CD4-positive, alpha-beta T cell (primary cell): Measurements from ENCODE around the gene CD58. TPM values are rescaled to one million over a fixed set of nuclear protein-coding genes. Genes with fewer than 3 reads are reported as not detected.

Experiments
- ATAC-seq: fragments of 200-7000 bp; cut with Tn5 transposase; one replicate; pipeline ENCODE4 v1.10.0; 2022; ENCODE audit warnings: mild to moderate bottlenecking; ENCODE audit not compliant: poor library complexity
- CTCF ChIA-PET: fragments of 350-600 bp; sonication (Branson Sonifier 250); formaldehyde crosslinking; loops from one replicate; lab custom pipeline; 2021; ENCODE audit warnings: antibody characterized with exemption, inconsistent platforms; lab: Charles Lee
- POLR2A ChIA-PET: fragments of 350-600 bp; sonication (Branson Sonifier 250); formaldehyde crosslinking; loops from one replicate; lab custom pipeline; 2021; ENCODE audit warnings: antibody characterized with exemption, inconsistent platforms; lab: Charles Lee
- DNase-seq, 14 experiments: peaks; one replicate each; pipeline ENCODE4 v3.0.0-alpha.2; 2013 to 2020; ENCODE audit warnings: mixed read lengths in 2 of 14
- H3K27ac ChIP-seq, 2 donors: one replicate each; pipeline versions ENCODE4 v1.5.1 to v1.7.0; 2013; ENCODE audit warnings: low read length in 2 of 2, low read depth in 1 of 2, mild to moderate bottlenecking in 1 of 2
- H3K27me3 ChIP-seq, 2 experiments: 1 replicate in 1 of 2; 2 replicates in 1 of 2; pipeline versions ENCODE4 v1.6.1 to v1.7.0; 2013; ENCODE audit warnings: low read length in 2 of 2, control low read depth in 1 of 2, mild to moderate bottlenecking in 1 of 2, moderate library complexity in 1 of 2; ENCODE audit not compliant: insufficient read depth in 2 of 2, control insufficient read depth in 1 of 2
- H3K36me3 ChIP-seq: one replicate; pipeline ENCODE4 v1.6.1; 2013; ENCODE audit warnings: low read length, control low read depth; ENCODE audit not compliant: insufficient read depth
- H3K4me1 ChIP-seq: one replicate; pipeline ENCODE4 v1.6.1; 2013; ENCODE audit warnings: low read length, control low read depth; ENCODE audit not compliant: insufficient read depth
- H3K4me3 ChIP-seq: one replicate; pipeline ENCODE4 v1.5.1; 2013; ENCODE audit warnings: mild to moderate bottlenecking, low read length, moderate library complexity
- H3K9me3 ChIP-seq, 2 experiments: 1 replicate in 1 of 2; 2 replicates in 1 of 2; pipeline versions ENCODE4 v1.6.1 to v1.7.0; 2013; ENCODE audit warnings: low read length in 2 of 2, mild to moderate bottlenecking in 2 of 2, control low read depth in 1 of 2, moderate library complexity in 1 of 2; ENCODE audit not compliant: control insufficient read depth in 1 of 2, insufficient read depth in 1 of 2
- H3K27ac Mint-ChIP-seq: one replicate; pipeline ENCODE4 v1.8.0; 2020; ENCODE audit warnings: mixed read lengths
- H3K27me3 Mint-ChIP-seq: one replicate; pipeline ENCODE4 v1.8.0; 2021; ENCODE audit warnings: mixed read lengths
- H3K36me3 Mint-ChIP-seq: one replicate; pipeline ENCODE4 v1.8.0; 2021; ENCODE audit warnings: low read depth, mixed read lengths
- H3K4me1 Mint-ChIP-seq: one replicate; pipeline ENCODE4 v1.8.0; 2021; ENCODE audit warnings: low read depth, mixed read lengths
- H3K4me3 Mint-ChIP-seq: one replicate; pipeline ENCODE4 v1.8.0; 2020; ENCODE audit warnings: mild to moderate bottlenecking, mixed read lengths
- H3K9me3 Mint-ChIP-seq: one replicate; pipeline ENCODE4 v1.8.0; 2020; ENCODE audit warnings: mixed read lengths
- CTCF ChIP-seq: fragments of 200-600 bp; IDR thresholded peaks from one replicate; pipeline ENCODE4 v1.8.0; 2022; ENCODE audit warnings: antibody characterized with exemption, mild to moderate bottlenecking
- intact Hi-C, 2 experiments: fragments of 100-400 bp; cut with DNase I in 1 of 2; cut with micrococcal nuclease in 1 of 2; formaldehyde crosslinking; loops; one replicate each; pipeline versions ENCODE4 v1.15.1 to v1.9.0; 2023 to 2025; cut with DNase I, micrococcal nuclease
- total RNA-seq, 174 experiments: library from RNA in 2 of 174; stranded (reverse) in 2 of 174; gene quantifications; one replicate each; pipeline ENCODE4 v1.2.3 and lab custom pipeline; 2021 to 2026

CD58 gene
- total RNA-seq, 2 experiments from 2014 or later, result 4.2 to 5.7 TPM

DNA sequence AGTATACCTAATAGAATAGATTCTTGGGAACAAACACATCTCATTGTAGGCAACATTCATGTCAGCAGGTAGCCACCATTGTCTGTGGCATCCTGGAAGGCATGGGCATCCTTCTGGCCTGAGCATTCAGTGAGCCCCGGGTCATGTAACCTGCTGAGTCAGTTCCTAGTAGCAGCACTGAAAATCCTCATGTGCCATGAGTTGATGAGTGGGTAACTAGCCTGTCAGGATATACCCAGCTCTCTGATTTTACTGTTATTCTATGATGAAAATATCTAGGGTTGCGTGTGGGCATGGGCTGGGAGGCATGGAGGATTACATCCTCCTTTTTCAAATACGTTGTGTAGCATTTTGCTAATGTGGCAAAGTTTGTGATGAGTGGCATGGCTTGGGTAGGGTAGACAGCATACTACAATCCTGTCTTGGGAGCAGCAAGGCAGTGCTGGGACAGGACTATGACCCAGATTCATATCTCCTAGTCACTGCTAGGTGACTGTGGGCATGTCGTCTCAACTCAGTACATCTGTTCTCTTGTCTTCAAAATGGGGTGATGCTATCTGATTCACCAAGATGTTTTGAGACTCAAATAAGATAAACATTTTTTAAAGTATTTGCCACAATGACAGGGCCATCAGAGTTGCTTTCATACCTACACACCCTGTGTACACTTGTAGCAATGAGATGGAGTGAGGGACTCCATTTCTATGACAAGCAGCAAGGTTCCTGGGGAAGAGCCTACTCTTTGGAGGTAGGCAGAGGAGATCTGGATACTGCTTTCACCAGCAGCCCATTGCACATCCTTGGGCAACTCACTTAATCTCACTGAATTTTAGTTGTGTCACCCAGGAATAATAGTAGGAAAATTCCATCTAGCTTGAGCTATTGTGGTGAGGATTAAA, 62.5 kb downstream of the CD58 start:
- H3K4me3 Mint-ChIP-seq, result no peak overlapping the region
- H3K9me3 Mint-ChIP-seq, result no peaks in the 10 kb centered on the region
- intact Hi-C loops, result loop anchor here in 1 of 2 experiments (5.0 kb wide), 1 partner anchor 64 kb away; the partner anchor contains the start of gene CD58
- H3K9me3 ChIP-seq, result no peaks in the 10 kb centered on the region
- no peaks in the 10 kb centered on the region for H3K27me3 Mint-ChIP-seq
- H3K36me3 ChIP-seq, result no peaks in the 10 kb centered on the region
- H3K4me1 ChIP-seq, result peaks cover 73% of the 10 kb centered on the region
- no peak for TF ChIP-seq CTCF
- no peak for ATAC-seq
- H3K27ac ChIP-seq, result no peak overlapping the region
- H3K36me3 Mint-ChIP-seq, result no peaks in the 10 kb centered on the region
- ChIA-PET CTCF (no interaction called here), POLR2A (no interaction called here)
- no peaks in the 10 kb centered on the region for H3K27me3 ChIP-seq
- H3K4me1 Mint-ChIP-seq, result peaks cover 63% of the 10 kb centered on the region
- H3K27ac Mint-ChIP-seq, result peak overlapping the region; percentile 52
- DNase-seq, result peak in 2 of 14 experiments; percentile 26 to 43
- no peak overlapping the region for H3K4me3 ChIP-seq

- Histone ChIP-seq H3K36me3 (no peaks in the 10 kb centered on the region), H3K4me1 (peaks cover 73% of the 10 kb centered on the region), H3K27ac (no peak overlapping the region), H3K27me3 (no peaks in the 10 kb centered on the region), H3K4me3 (no peak overlapping the region), H3K9me3 (no peaks in the 10 kb centered on the region)
- Mint-ChIP-seq H3K4me1 (peaks cover 63% of the 10 kb centered on the region), H3K9me3 (no peaks in the 10 kb centered on the region), H3K27me3 (no peaks in the 10 kb centered on the region), H3K36me3 (no peaks in the 10 kb centered on the region), H3K4me3 (no peak overlapping the region), H3K27ac (no peak overlapping the region)
- DNase-seq (no peak), ATAC-seq (no peak)
- CTCF ChIA-PET, result no interaction called here
- POLR2A ChIA-PET, result no interaction called here
- no peak for TF ChIP-seq CTCF
- intact Hi-C loops, result loop anchor here in 1 of 2 experiments (5.0 kb wide), 1 partner anchor 65 kb away; the partner anchor contains the start of gene CD58
Observed at GRCh38 chr1:116507631-116508030, 63.2 kb downstream of the CD58 start.

DNA sequence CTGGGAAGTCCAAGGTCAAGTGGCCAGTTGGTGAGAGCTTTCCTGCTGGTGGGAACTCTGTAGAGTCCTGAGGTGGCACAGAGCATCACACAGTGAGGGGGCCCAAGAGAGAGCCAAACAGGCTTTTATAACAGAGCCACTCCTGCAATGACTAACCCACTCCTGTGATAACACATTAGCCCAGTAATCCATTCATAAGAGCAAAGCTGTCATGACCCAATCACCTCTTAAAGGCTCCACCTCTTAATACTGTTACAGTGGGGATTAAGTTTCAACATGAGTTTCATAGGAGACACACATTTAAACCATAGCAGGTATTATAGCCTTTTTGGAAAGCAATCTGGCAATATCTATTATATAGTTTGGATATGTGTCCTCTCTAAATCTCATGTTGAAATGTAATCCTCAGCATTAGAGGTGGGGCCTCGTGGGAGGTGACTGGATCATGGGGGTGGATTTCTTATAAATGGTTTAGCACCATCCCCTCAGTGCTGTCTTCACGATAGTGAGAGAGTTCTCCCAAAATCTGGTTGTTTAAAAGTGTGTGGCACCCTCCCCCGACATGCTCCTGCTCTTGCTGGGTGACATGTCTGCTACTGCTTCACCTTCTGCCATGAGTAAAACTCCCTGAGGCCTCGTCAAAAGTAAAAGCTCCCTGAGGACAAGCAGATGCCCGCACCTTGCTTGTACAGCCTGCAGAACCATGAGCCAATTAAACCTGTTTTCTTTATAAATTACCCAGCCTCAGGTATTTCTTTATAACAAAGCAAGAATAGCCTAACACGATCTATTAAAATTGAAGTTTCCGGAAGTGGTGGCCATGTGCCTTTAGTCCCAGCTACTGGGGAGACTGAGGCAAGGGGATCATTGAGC, 64.5 kb downstream of the CD58 start:
- CTCF ChIA-PET, result interaction anchor here (5.3 kb wide), 1 partner anchor 367 kb away, joined by 25 read pairs; no protein-coding TSS in a partner anchor

More for the DNA sequence above, 64.5 kb downstream of the CD58 start:
- intact Hi-C loops, result loop anchor here in 1 of 2 experiments (5.0 kb wide), 1 partner anchor 66 kb away; the partner anchor contains the start of gene CD58
- Mint-ChIP-seq H3K4me3 (no peak overlapping the region), H3K36me3 (no peaks in the 10 kb centered on the region), H3K27me3 (no peaks in the 10 kb centered on the region), H3K27ac (peak overlapping the region; percentile 89), H3K9me3 (no peaks in the 10 kb centered on the region), H3K4me1 (peaks cover 62% of the 10 kb centered on the region)
- ATAC-seq (no peak), DNase-seq (no peak)
- POLR2A ChIA-PET, result interaction anchor here (1.0 to 2.1 kb wide), 2 partner anchors 8 to 32 kb away, joined by 3 to 4 read pairs; no protein-coding TSS in a partner anchor
- TF ChIP-seq CTCF, result no peak
- Histone ChIP-seq H3K9me3 (no peaks in the 10 kb centered on the region), H3K27ac (no peak overlapping the region), H3K4me1 (peaks cover 77% of the 10 kb centered on the region), H3K4me3 (no peak overlapping the region), H3K36me3 (no peaks in the 10 kb centered on the region), H3K27me3 (no peaks in the 10 kb centered on the region)
